Umbilical cord (tissue), 2 donors: Measurements from ENCODE around the gene VPS29. TPM values are rescaled to one million over a fixed set of nuclear protein-coding genes. Genes with fewer than 3 reads are reported as not detected.

ENCODE experiments used
- DNase-seq: peaks from one replicate; pipeline ENCODE4 v3.0.0-alpha.2; 2015; ENCODE audit warnings: low spot score
- total RNA-seq: library from RNA; depleted of rRNA; stranded (reverse); fragments of >200 nt; gene quantifications from one replicate; pipeline ENCODE4 v1.2.3, GENCODE V29; 2014; ENCODE audit warnings: low replicate concordance; ENCODE audit not compliant: insufficient read depth

VPS29 gene
- total RNA-seq, 1 donor from 2014 or later: 64.3 TPM

DNA sequence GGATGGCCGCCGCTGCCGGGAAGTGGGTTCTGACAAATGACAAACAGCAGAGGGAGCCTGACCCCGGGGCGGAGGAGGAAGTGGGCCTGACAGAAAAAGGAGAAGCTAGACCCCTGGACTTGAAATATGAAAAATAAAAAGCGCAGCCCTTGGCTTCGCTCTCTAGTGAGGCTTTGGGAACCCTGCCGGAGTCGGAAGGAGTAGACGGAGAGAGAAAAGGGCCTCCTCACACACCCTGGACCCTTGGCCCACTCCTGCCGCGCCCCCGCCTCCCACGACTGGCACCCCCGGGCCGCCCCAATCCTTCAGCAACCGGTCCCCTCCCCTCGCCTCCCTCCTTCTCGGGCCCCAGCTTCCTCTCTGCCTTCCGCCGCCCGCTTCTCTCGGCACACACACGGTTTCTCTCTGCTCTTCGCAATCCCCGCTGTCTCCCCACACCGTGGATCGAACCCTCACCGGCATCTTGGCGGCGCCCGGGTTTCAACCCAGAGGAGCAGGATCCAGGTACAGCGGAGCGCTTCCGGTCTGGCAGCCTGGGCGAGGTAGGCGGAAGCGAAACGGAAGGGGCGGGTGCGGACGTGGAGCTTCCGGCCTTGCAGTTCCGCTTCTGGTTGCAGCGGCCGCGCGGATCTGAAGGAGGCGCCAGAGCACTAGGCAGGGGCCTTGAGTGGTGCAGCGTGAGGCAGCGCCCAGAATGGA lies 52.0 kb downstream of the VPS29 start, which contains the start of gene ARPC3:
TSS of gene ARPC3 (minus strand) at position 539 of the 699 bp plus-strand sequence. CDS start at position 462, 77 bp downstream.
- DNase-seq: peak; percentile 98

DNA sequence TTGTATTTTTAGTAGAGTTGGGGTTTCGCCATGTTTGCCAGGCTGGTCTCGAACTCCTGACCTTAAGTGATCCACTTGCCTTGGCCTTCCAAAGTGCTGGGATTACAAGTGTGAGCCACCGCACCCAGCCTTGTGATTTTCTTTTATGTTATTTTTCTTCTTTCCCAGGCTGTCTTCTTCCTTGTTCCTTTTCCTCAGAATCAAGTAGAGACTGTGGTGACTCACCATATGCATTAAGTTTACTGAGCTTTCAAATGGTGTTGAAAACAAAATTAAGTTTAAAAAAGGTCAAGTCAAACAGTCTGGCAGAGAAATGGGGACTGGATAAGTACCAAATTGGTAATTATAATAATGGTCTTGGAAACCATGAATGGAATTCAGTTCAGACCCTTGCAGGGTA lies 57.5 kb downstream of the VPS29 start:
- DNase-seq: no peak

Other genes with a start within 250 kb of the VPS29 start
- gene ATP2A2, start 220.9 kb downstream of the VPS29 start, total RNA-seq: 94.4 TPM
- gene ANAPC7, start 98.4 kb downstream of the VPS29 start, total RNA-seq: 19.7 TPM
- gene ARPC3, start 51.8 kb downstream of the VPS29 start, total RNA-seq: 231 TPM
- 16.6 TPM for gene GPN3, start 33.9 kb downstream of the VPS29 start, total RNA-seq
- gene FAM216A, start 33.3 kb downstream of the VPS29 start, total RNA-seq: 19.5 TPM
- gene RAD9B, start 220 bp upstream of the VPS29 start, total RNA-seq: 0.96 TPM
- 13.2 TPM for gene PPTC7, start 81.2 kb upstream of the VPS29 start, total RNA-seq
- 28.6 TPM for gene TCTN1, start 112.0 kb upstream of the VPS29 start, total RNA-seq
- 4.1 TPM for gene HVCN1, start 187.0 kb upstream of the VPS29 start, total RNA-seq
- 108 TPM for gene PPP1CC, start 240.8 kb upstream of the VPS29 start, total RNA-seq